HUES48 (cell line): ENCODE measurements around the gene C11orf42.

Experiments used
- H3K27ac ChIP-seq: one replicate; pipeline ENCODE4 v1.7.0; 2013; ENCODE audit warnings: low read depth, low read length, inconsistent platforms
- H3K27me3 ChIP-seq: 2 replicates; pipeline ENCODE4 v1.6.1; 2013; ENCODE audit warnings: mild to moderate bottlenecking, low read length; ENCODE audit not compliant: control insufficient read depth, insufficient read depth
- H3K36me3 ChIP-seq: 2 replicates; pipeline ENCODE4 v1.6.1; 2013; ENCODE audit warnings: low read length; ENCODE audit not compliant: control insufficient read depth, insufficient read depth
- H3K4me1 ChIP-seq: 2 replicates; pipeline ENCODE4 v1.6.1; 2013; ENCODE audit warnings: mild to moderate bottlenecking, low read length; ENCODE audit not compliant: control insufficient read depth, insufficient read depth
- H3K4me3 ChIP-seq: 2 replicates; pipeline ENCODE4 v1.5.1; 2013; ENCODE audit warnings: mild to moderate bottlenecking, low read depth, low read length
- H3K9ac ChIP-seq: 2 replicates; pipeline ENCODE4 v1.6.1; 2013; ENCODE audit warnings: mild to moderate bottlenecking, low read depth, low read length, moderate library complexity
- H3K9me3 ChIP-seq: 2 replicates; pipeline ENCODE4 v1.6.1; 2013; ENCODE audit warnings: low read length; ENCODE audit not compliant: control insufficient read depth, insufficient read depth

C11orf42 gene, protein sequence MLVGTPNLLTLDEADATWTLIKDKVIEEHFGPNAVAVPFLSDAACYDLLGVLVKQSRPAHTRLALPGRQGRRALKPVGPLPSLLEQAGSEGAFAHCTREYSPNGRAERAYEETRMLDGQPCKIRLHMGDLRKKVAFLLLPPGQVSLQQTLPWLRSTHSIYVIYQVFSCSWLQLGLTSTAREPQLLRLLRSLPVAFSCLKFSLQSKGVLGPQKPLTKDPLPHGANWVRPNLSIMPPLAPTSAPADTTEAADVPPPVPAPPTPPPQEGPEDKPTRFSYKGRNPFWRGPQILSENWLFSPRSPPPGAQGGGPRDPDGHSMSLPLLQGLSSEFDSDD

GRCh38 chr11:6205366-6205765 is at the start of gene C11orf42:
Gene C11orf42 (plus strand): TSS chr11:6205557. CDS start chr11:6205616, 59 bp downstream.
- Histone ChIP-seq H3K36me3 (peaks cover 15% of the 10 kb centered on the region), H3K4me1 (peaks cover 5% of the 10 kb centered on the region; the same call in 1 of the 2 replicates), H3K4me3 (no peak within 1 kb of the TSS), H3K27me3 (no peaks in the 10 kb centered on the region), H3K9ac (no peak within 1 kb of the TSS), H3K9me3 (no peaks in the 10 kb centered on the region), H3K27ac (no peak within 1 kb of the TSS)

- Histone ChIP-seq H3K27ac (no peak overlapping the region), H3K27me3 (peaks cover 13% of the 10 kb centered on the region), H3K4me3 (no peak overlapping the region), H3K9me3 (no peaks in the 10 kb centered on the region), H3K9ac (no peak overlapping the region), H3K4me1 (peaks cover 6% of the 10 kb centered on the region; the same call in 1 of the 2 replicates), H3K36me3 (no peaks in the 10 kb centered on the region)
Observed at GRCh38 chr11:6156628-6157359, 48.6 kb upstream of the C11orf42 start.

DNA sequence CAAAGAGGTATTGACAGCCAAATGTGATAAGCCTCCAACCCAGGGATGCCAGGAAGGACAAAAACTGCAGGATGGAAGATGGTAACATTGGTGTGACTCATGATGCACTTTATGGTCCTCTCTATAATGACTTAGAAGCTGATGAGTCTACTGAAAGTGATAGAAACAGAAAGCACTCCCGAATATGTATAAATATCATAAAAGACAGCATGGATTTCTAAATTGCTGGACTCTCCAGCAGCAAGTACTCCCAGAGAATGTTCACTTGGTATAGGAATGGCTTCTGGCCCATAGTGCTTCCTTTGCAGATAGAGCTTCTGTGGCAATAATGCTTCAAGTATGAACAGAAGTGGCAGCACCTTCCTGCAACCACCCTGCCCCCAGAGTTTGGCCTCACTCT is 35.1 kb upstream of the C11orf42 start, which contains the start of gene OR52B2:
Gene OR52B2 (minus strand): TSS at position 101 of the 400 bp plus-strand sequence. CDS start 0 bp downstream, at position 101.
- 0 out of 2 replicates have a peak, but pooled peaks cover 4% of the 10 kb centered on the region for H3K4me1 ChIP-seq
- H3K9ac ChIP-seq, result no peak within 1 kb of the TSS
- no peak within 1 kb of the TSS for H3K27ac ChIP-seq
- no peak within 1 kb of the TSS for H3K4me3 ChIP-seq
- H3K27me3 ChIP-seq, result no peaks in the 10 kb centered on the region
- no peaks in the 10 kb centered on the region for H3K9me3 ChIP-seq
- no peaks in the 10 kb centered on the region for H3K36me3 ChIP-seq

DNA sequence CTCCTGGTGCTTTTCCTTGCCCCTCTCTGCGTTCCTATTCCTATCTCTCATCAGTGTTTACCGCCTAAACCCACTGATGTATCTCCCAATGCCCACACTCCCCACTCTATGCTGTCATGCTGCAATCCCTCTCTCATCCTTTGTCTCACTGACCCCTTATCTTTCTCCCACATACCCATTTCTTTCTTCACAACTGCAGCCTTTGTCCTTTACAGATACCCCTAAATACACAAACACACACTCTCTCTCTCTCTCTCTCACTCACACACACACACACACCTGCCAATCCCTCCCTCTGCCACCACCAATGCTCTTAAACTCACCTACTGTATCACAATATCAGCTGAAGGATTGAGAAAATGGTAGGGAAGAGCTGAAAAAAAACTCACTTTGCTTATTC is 29.9 kb upstream of the C11orf42 start:
- Histone ChIP-seq H3K36me3 (no peaks in the 10 kb centered on the region), H3K4me3 (no peak overlapping the region), H3K27ac (no peak overlapping the region), H3K27me3 (no peaks in the 10 kb centered on the region), H3K4me1 (no peaks in the 10 kb centered on the region), H3K9ac (no peak overlapping the region), H3K9me3 (no peaks in the 10 kb centered on the region)

- H3K27ac ChIP-seq, result no peak overlapping the region
Observed at GRCh38 chr11:6191742-6192141, 13.6 kb upstream of the C11orf42 start.

DNA sequence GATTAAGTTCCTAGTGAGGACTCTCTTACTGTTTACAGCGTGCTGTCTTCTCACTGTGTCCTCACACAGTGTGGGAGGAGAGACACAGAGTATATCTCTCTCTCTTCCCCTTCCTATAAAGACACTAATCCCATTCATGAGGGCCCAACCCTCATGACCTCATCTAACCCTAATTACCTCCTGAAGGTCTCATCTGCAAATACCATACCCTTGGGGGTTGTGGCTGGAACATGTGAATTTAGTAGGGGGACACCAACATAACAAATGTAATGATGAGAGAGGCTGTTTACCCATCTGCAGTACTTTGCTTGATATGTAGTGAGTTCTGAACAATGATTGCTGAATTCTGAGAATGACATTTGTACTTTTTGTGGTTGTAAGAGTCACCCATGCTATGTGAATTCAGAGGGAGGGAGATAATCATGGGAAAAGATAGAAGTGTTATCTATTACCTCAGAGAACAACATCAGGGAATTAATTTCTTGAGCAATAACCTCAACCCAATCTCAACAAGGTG is 11.2 kb upstream of the C11orf42 start:
- Histone ChIP-seq H3K36me3 (no peaks in the 10 kb centered on the region), H3K27ac (no peak overlapping the region), H3K9me3 (no peaks in the 10 kb centered on the region), H3K4me1 (no peaks in the 10 kb centered on the region), H3K9ac (no peak overlapping the region), H3K4me3 (no peak overlapping the region), H3K27me3 (no peaks in the 10 kb centered on the region)

More at GRCh38 chr11:6191742-6192141, 13.6 kb upstream of the C11orf42 start:
- Histone ChIP-seq H3K9ac (no peak overlapping the region), H3K4me1 (no peaks in the 10 kb centered on the region), H3K9me3 (no peaks in the 10 kb centered on the region), H3K36me3 (no peaks in the 10 kb centered on the region), H3K4me3 (no peak overlapping the region), H3K27me3 (no peaks in the 10 kb centered on the region)

DNA sequence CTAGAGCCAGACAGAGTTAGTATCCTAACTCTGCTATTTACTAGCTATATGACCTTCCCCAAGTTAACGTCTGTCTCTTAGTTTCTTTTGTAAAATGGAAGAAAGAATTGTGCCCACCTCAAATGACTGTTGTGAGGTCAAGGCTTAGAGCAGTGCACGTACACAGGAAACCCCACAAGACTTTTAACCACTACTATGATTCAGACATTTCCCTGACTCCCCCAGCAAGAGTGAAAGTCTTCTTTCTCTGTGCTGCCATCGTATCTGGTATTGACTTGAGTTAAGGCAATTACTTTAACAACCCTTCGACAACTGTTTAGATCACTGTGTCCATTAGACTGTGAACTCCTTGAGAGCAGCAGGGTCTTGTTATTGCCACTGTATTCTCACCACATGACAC is 9.0 kb upstream of the C11orf42 start:
- peaks cover 5% of the 10 kb centered on the region; the same call in 1 of the 2 replicates for H3K4me1 ChIP-seq
- H3K36me3 ChIP-seq, result no peaks in the 10 kb centered on the region
- H3K27me3 ChIP-seq, result no peaks in the 10 kb centered on the region
- H3K27ac ChIP-seq, result no peak overlapping the region
- H3K4me3 ChIP-seq, result no peak overlapping the region
- H3K9me3 ChIP-seq, result no peaks in the 10 kb centered on the region
- H3K9ac ChIP-seq, result no peak overlapping the region

- H3K4me3 ChIP-seq, result no peak overlapping the region
- H3K27me3 ChIP-seq, result no peaks in the 10 kb centered on the region
- no peak overlapping the region for H3K9ac ChIP-seq
Observed at GRCh38 chr11:6197466-6198200, 7.7 kb upstream of the C11orf42 start.

DNA sequence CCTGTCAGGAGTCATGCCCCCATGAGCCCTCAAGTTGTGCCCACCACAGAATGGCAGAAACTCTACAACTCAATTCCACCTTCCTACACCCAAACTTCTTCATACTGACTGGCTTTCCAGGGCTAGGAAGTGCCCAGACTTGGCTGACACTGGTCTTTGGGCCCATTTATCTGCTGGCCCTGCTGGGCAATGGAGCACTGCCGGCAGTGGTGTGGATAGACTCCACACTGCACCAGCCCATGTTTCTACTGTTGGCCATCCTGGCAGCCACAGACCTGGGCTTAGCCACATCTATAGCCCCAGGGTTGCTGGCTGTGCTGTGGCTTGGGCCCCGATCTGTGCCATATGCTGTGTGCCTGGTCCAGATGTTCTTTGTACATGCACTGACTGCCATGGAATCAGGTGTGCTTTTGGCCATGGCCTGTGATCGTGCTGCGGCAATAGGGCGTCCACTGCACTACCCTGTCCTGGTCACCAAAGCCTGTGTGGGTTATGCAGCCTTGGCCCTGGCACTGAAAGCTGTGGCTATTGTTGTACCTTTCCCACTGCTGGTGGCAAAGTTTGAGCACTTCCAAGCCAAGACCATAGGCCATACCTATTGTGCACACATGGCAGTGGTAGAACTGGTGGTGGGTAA is 6.1 kb upstream of the C11orf42 start, which contains the start of gene OR52W1:
Gene OR52W1 (plus strand): TSS at position 51 of the 637 bp plus-strand sequence. CDS start 0 bp downstream, at position 51.
- Histone ChIP-seq H3K27me3 (no peaks in the 10 kb centered on the region), H3K36me3 (no peaks in the 10 kb centered on the region), H3K27ac (no peak within 1 kb of the TSS), H3K9ac (no peak within 1 kb of the TSS), H3K4me3 (no peak within 1 kb of the TSS), H3K9me3 (no peaks in the 10 kb centered on the region), H3K4me1 (peaks cover 5% of the 10 kb centered on the region; the same call in 1 of the 2 replicates)

More at GRCh38 chr11:6197466-6198200, 7.7 kb upstream of the C11orf42 start:
- peaks cover 5% of the 10 kb centered on the region; the same call in 1 of the 2 replicates for H3K4me1 ChIP-seq
- H3K9me3 ChIP-seq, result no peaks in the 10 kb centered on the region
- H3K27ac ChIP-seq, result no peak overlapping the region
- no peaks in the 10 kb centered on the region for H3K36me3 ChIP-seq

DNA sequence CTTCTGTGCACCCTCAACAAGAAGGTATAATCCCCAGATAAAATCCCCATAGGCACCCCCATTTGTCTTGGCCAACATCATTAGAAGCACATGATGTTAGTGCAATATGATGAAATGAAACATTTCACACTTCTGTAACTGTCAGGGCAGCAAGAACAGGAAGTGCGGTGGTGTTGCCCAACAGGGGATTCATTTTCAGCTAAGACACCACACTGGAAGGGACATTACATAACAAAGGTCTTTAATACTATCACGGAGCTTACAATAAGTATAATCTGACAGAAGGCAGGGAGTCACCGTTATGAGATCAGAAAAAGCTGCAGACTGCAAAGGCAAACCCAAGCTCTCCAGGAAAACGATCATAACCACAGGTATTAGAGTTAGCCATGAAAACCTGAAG is 4.4 kb upstream of the C11orf42 start:
- Histone ChIP-seq H3K36me3 (peaks cover 6% of the 10 kb centered on the region; the same call in 1 of the 2 replicates), H3K27ac (no peak overlapping the region)

More for the DNA sequence above, 4.4 kb upstream of the C11orf42 start:
- Histone ChIP-seq H3K9ac (no peak overlapping the region), H3K4me1 (peaks cover 5% of the 10 kb centered on the region; the same call in 1 of the 2 replicates), H3K9me3 (no peaks in the 10 kb centered on the region), H3K27me3 (no peaks in the 10 kb centered on the region), H3K4me3 (no peak overlapping the region)
